Measurements from ENCODE around the gene DVL2. TPM values are rescaled to one million over a fixed set of nuclear protein-coding genes. Genes with fewer than 3 reads are reported as not detected.

Gene DVL2
- total RNA-seq, 1 donor from 2014 or later: 17.2 TPM

DNA sequence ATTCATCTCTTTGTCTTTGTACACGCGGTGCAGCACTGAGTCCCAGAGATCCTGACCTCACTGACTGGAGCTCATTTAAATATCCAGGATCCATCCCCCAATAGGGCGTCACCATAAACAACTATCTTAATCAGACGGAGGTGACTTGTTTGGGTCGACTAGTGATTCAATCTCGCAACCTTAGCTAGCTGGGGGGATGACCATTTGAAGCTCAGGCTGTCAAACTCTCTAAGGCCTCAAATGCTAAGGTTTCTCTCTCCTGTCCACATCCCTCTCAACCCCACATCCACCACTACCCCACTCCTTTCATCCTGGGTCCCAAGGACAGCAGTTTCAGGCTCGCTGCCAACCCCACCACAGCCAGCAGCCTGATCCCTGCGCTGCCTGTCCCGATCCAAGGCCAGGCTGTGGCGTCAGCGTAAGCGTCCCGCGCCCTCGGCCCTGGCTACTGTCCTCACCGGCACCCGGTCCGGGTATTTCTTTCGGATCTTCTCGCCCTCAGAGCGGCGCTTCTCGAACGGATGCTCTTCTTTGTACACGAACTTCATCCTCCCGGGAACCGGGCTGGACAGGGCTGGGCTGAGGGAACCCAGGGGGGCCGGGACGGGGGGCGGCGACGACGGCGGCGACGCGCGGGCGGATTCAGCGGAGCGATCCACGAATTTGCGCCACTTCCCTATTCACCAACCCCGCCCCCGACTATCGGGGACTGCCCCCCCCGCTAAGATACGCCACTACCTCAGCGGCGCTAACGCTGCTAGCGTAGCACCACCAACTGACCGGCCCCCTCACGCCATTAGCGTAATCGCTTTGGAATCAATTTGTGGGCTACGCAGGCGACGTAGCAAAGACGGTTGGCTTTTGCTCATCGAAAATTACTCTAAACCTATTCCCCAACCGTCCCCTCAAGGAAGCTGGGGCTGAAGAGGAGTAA is 7.7 kb upstream of the DVL2 start, which contains the start of gene GABARAP:
Gene GABARAP (minus strand): TSS at position 667 of the 934 bp plus-strand sequence. CDS start 119 bp downstream, at position 548.
- Histone ChIP-seq H3K27me3 (no peaks in the 10 kb centered on the region), H3K4me3 (peak within 1 kb of the TSS; percentile 69 to 71), H3K4me1 (peaks cover 12 to 20% of the 10 kb centered on the region in 2 donors), H3K36me3 (peaks cover 26 to 42% of the 10 kb centered on the region in 2 donors), H3K9me3 (no peaks in the 10 kb centered on the region), H3K27ac (peak within 1 kb of the TSS; percentile 88 to 94)
- intact Hi-C loops (cut with DNase I): loop anchor here (2.0 to 5.0 kb wide), 3 partner anchors 110 to 445 kb away; partner anchors contain the start of genes KCTD11, POLR2A and TP53
- TF ChIP-seq CTCF (IDR thresholded peaks at IDR 0.05): no peak
- peak; percentile 68 to 97 for DNase-seq (ENCODE audit: low spot score in 2 of 2)

DNA sequence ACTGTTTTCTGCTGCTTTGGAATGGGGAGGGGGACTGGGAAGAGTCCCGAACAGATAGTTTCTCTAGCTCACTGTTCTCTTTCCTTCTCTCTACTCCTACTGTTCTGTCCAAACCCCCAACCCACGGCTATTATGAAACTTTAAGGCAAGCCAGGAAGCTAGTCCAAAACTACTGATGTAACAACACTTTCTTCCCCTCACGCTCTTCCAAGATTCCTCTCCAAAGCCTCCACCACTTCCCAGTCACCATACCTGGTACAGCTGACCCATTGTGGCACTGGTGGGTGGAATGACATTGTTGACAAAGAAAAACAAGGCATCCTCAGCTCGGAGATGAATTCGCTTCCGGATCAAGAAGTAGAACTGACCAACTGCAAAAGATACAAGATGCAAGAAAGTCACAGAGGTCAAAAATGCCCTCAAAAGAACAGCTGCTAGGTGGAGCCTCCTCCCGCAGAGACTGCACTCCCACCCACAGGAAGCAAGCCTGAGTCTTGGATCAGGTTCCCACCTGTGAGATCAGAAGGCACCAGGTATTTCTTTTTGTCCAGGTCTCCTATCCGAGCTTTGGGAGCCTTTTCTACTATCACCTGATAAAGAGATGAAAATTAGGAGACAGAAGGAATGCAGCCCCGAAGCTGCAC is 6.9 kb upstream of the DVL2 start:
- H3K9me3 ChIP-seq: no peaks in the 10 kb centered on the region
- peak overlapping the region; percentile 88 to 94 for H3K27ac ChIP-seq
- no peaks in the 10 kb centered on the region for H3K27me3 ChIP-seq
- intact Hi-C loops (cut with DNase I): loop anchor here (5.0 kb wide), 1 partner anchor 111 kb away; the partner anchor contains the start of gene KCTD11
- no peak for DNase-seq (ENCODE audit: low spot score in 2 of 2)
- peaks cover 25 to 42% of the 10 kb centered on the region in 2 donors for H3K36me3 ChIP-seq
- no peak for TF ChIP-seq CTCF (IDR thresholded peaks at IDR 0.05)
- H3K4me1 ChIP-seq: peaks cover 12 to 20% of the 10 kb centered on the region in 2 donors
- peak overlapping the region; percentile 69 to 71 for H3K4me3 ChIP-seq

DNA sequence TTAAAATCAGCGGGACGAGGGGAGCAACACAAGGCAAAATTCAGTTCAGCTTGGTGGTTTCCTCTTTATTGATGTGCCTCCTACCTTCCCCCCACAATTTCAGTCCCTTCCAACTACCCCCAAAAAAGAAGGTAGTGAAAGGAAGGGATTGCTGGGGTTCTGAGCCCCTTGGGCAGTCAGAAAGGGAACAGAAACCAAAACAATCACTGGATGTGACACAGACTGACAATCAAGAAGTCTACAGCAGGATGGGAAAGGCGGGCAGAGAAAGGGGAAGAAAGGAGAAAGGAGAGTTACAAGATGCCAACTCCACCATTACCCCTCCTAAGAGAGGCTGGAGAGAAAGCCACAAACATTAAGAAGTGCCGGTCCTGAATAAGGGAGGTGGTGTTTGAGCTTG is 6.1 kb upstream of the DVL2 start:
- no peak for DNase-seq (ENCODE audit: low spot score in 2 of 2)
- TF ChIP-seq CTCF (IDR thresholded peaks at IDR 0.05): no peak
- Histone ChIP-seq H3K4me1 (peaks cover 12 to 20% of the 10 kb centered on the region in 2 donors), H3K4me3 (peak overlapping the region; percentile 69 to 71), H3K27ac (peak overlapping the region; percentile 30 to 94), H3K27me3 (no peaks in the 10 kb centered on the region), H3K9me3 (no peaks in the 10 kb centered on the region), H3K36me3 (peaks cover 20 to 42% of the 10 kb centered on the region in 2 donors)
- intact Hi-C loops (cut with DNase I): loop anchor here (5.0 kb wide), 1 partner anchor 112 kb away; the partner anchor contains the start of gene KCTD11

DNA sequence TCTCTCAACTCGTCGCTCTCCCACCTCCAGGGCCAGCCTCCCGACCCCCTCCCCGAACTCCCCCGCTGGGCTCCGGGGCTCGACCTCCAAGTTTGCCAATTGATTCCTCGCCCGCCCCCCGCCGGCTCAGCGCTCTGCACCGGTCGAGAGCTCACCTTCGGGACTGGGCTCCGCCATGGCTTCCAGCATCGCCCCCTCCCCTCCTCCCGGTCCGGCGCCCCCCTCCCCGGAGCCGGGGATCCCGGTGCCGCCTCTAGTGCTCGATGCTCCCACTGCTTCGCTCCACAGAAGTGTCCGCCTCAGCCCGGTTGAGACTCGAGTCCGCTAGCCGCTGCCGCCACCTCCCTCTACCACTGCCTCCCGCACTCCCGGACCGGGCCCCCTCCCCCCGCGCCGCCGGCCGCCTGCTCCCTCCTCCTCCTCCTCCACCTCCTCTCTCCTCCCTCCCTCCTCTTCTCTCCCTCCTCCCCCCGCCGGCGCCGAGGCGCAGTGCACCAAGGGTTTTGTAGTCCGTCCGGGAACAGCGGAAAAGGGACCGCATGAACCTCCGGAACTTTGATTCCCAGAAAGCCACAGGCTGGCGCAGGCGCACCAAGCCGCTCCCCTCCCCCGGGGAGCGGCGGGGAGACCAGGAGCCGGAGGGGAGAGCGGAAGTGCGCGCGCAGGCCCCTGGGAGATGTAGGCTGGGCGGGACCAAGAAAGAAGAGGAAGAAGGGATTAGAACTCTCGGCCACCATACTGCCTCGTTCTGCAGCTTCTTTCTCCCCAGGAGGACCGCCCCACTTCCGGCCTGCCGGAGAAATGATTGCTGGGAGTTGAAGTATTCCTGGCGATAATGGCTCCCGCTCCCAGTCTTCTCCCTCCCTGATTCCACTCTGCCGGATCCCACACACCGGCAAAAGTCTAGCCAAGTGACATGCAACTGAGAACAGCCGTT is 5.0 kb upstream of the DVL2 start, which contains the start of gene PHF23:
Gene PHF23 (minus strand): TSS at position 367 of the 937 bp plus-strand sequence. CDS start 178 bp downstream, at position 189.
- peak in 1 of 3 experiments; percentile 37 for TF ChIP-seq CTCF (IDR thresholded peaks at IDR 0.05)
- peaks cover 10 to 34% of the 10 kb centered on the region in 2 donors for H3K36me3 ChIP-seq
- intact Hi-C loops (cut with DNase I): loop anchor here (1.0 to 5.0 kb wide), 4 partner anchors 20 to 603 kb away; partner anchors contain the start of genes ACADVL, DLG4, EIF5A and KCTD11

More for the DNA sequence above, 5.0 kb upstream of the DVL2 start, which contains the start of gene PHF23:
- peak; percentile 99 to 100 for DNase-seq (ENCODE audit: low spot score in 2 of 2)
- Histone ChIP-seq H3K27ac (peak within 1 kb of the TSS; percentile 88 to 96), H3K4me3 (peak within 1 kb of the TSS; percentile 92 to 99), H3K27me3 (no peaks in the 10 kb centered on the region), H3K4me1 (peaks cover 12 to 25% of the 10 kb centered on the region in 2 donors), H3K9me3 (no peaks in the 10 kb centered on the region)
